ENCODE results near the gene CREB1.

The CREB1 gene

DNA sequence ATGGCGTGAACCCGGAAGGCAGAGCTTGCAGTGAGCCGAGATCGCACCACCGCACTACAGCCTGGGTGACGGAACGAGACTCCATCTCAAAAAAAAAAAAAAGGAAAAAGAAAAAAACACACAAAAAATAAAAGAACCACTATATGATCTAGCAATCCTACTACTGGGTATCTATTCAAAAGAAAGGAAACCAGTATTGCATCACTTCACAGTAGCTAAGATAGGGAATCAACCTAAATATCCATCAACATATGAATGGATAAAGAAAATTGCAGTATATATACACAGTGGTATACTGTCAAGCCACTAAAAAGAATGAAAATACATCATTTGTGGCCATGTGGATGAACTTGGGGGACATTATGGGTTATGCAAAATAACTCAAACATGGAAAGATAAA, 57.5 kb downstream of the CREB1 start:
- H3K27ac ChIP-seq: no peak overlapping the region
- H3K4me3 ChIP-seq (ENCODE audit: low read depth in 1 of 2, low read length in 1 of 2): no peak overlapping the region
- peaks cover 54% of the 10 kb centered on the region for H3K36me3 ChIP-seq
- H3K4me1 ChIP-seq (ENCODE audit: control insufficient read depth in 1 of 2, insufficient read depth in 1 of 2, low read depth in 1 of 2, low read length in 1 of 2): no peaks in the 10 kb centered on the region
- no peaks in the 10 kb centered on the region for H3K9me3 ChIP-seq
- no peaks in the 10 kb centered on the region for H3K27me3 ChIP-seq
- TF ChIP-seq, protein P1, sequence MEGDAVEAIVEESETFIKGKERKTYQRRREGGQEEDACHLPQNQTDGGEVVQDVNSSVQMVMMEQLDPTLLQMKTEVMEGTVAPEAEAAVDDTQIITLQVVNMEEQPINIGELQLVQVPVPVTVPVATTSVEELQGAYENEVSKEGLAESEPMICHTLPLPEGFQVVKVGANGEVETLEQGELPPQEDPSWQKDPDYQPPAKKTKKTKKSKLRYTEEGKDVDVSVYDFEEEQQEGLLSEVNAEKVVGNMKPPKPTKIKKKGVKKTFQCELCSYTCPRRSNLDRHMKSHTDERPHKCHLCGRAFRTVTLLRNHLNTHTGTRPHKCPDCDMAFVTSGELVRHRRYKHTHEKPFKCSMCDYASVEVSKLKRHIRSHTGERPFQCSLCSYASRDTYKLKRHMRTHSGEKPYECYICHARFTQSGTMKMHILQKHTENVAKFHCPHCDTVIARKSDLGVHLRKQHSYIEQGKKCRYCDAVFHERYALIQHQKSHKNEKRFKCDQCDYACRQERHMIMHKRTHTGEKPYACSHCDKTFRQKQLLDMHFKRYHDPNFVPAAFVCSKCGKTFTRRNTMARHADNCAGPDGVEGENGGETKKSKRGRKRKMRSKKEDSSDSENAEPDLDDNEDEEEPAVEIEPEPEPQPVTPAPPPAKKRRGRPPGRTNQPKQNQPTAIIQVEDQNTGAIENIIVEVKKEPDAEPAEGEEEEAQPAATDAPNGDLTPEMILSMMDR (IDR thresholded peaks at IDR 0.05): no peak

DNA sequence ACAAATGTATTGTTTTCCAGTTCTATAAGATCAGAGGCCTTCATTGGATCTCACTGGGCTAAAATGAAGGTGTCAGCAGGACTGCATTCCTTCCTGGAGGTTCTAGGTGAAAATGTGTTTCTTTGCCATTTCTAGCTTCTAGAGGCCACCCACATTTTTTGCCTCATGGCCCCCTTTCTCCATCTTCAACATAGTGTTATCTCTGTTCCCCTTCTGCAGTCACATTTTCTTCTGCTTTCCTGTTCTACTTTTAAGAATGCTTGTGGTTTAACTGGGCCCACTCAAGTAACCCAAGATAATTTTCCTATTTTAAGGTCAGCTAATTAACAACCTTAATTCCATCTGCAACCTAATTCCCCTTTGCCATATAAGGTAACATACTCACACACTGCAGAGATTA, 59.4 kb downstream of the CREB1 start:
- H3K27ac ChIP-seq: peak overlapping the region; percentile 13
- H3K4me3 ChIP-seq (ENCODE audit: low read depth in 1 of 2, low read length in 1 of 2): no peak overlapping the region
- peaks cover under 1 to 5% of the 10 kb centered on the region in 2 experiments for H3K4me1 ChIP-seq (ENCODE audit: control insufficient read depth in 1 of 2, insufficient read depth in 1 of 2, low read depth in 1 of 2, low read length in 1 of 2)
- H3K9me3 ChIP-seq: no peaks in the 10 kb centered on the region
- peaks cover 45% of the 10 kb centered on the region for H3K36me3 ChIP-seq
- TF ChIP-seq, protein P1 (IDR thresholded peaks at IDR 0.05): no peak
- H3K27me3 ChIP-seq: no peaks in the 10 kb centered on the region

DNA sequence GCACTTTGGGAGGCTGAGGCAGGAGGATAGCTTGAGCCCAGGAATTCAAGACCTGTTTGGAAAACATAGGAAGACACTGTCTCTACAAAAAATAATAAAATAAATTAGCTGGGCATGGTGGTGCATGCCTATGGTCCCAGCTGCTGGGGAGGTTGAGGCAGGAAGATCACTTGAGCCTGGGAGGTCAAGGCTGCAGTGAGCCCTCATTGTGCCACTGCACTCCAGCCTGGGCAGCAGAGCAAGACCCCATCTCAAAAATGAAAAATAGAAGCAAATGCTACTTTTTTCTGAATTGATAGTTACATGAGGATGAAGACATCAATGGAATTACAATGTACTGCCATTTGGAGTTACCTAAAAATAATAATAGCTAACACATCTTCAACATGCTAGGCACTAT, 63.5 kb downstream of the CREB1 start:
- TF ChIP-seq, protein P1 (IDR thresholded peaks at IDR 0.05): no peak
- peaks cover 31 to 33% of the 10 kb centered on the region in 2 experiments for H3K4me1 ChIP-seq (ENCODE audit: control insufficient read depth in 1 of 2, insufficient read depth in 1 of 2, low read depth in 1 of 2, low read length in 1 of 2)
- no peak overlapping the region for H3K4me3 ChIP-seq (ENCODE audit: low read depth in 1 of 2, low read length in 1 of 2)
- no peak overlapping the region for H3K27ac ChIP-seq
- H3K9me3 ChIP-seq: no peaks in the 10 kb centered on the region
- no peaks in the 10 kb centered on the region for H3K27me3 ChIP-seq
- peaks cover 20% of the 10 kb centered on the region for H3K36me3 ChIP-seq

DNA sequence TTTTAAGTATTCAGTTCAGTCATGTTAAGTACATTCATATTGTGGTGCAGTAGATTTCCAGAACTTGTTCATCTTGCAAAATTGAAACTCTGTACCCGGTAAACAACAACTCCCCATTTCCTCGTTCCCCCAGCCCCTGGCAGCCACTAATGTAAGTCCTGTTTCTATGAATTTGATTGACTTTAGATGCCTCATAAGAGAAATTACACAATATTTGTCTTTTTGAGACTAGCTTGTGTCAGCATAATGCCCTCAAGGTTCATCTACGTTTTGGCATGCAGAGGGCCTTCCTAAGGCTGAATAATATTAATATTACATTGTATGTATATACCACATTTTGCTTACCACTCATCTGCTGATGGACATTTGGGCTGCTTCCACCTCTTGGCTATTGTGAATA, 64.5 kb downstream of the CREB1 start:
- H3K4me1 ChIP-seq (ENCODE audit: control insufficient read depth in 1 of 2, insufficient read depth in 1 of 2, low read depth in 1 of 2, low read length in 1 of 2): peaks cover 41 to 43% of the 10 kb centered on the region in 2 experiments
- H3K27ac ChIP-seq: peak overlapping the region; percentile 60
- H3K27me3 ChIP-seq: no peaks in the 10 kb centered on the region
- peaks cover 16% of the 10 kb centered on the region for H3K36me3 ChIP-seq
- H3K4me3 ChIP-seq (ENCODE audit: low read depth in 1 of 2, low read length in 1 of 2): no peak overlapping the region
- TF ChIP-seq, protein P1 (IDR thresholded peaks at IDR 0.05): no peak
- no peaks in the 10 kb centered on the region for H3K9me3 ChIP-seq

DNA sequence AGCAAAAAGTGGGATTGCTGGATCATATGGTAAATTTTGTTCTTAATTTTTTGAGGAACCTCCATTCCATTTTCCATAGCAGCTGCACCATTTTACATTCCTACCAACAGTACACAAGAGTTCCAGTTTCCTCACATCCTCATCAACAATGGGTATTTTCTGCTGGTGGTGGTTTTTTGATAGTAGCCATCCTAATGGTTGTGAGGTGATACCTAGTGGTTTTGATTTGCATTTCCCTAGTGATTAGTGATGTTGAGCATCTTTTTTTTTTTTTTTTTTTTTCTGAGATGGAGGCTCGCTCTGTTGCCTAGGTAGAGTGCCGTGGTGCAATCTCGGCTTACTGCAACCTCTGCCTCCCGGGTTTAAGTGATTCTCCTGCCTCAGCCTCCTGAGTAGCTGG, 65.0 kb downstream of the CREB1 start:
- H3K27ac ChIP-seq: peak overlapping the region; percentile 60
- H3K9me3 ChIP-seq: no peaks in the 10 kb centered on the region
- TF ChIP-seq, protein P1 (IDR thresholded peaks at IDR 0.05): no peak
- no peaks in the 10 kb centered on the region for H3K27me3 ChIP-seq
- H3K4me3 ChIP-seq (ENCODE audit: low read depth in 1 of 2, low read length in 1 of 2): no peak overlapping the region
- peaks cover 12% of the 10 kb centered on the region for H3K36me3 ChIP-seq
- peaks cover 45 to 48% of the 10 kb centered on the region in 2 experiments for H3K4me1 ChIP-seq (ENCODE audit: control insufficient read depth in 1 of 2, insufficient read depth in 1 of 2, low read depth in 1 of 2, low read length in 1 of 2)

DNA sequence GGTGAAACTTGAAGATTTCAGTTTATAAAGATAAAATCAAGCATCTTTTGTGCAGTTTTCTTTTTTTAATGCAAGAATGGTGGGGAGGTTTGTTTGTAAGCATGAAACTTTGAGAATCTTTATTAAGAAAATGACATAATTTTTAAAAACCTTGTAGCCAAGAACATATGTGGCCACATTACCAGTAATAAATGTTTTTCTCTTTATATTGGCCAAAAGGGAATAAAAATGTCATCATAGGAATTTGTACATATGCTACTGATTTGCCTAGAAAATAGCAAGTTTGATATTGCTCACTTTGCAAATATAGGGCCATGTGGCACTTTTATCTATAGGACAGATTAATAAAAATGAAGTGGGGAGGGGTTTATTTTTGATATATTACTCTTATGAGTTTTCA, 69.9 kb downstream of the CREB1 start:
- Histone ChIP-seq H3K27ac (peak overlapping the region; percentile 81), H3K4me1 (ENCODE audit: control insufficient read depth in 1 of 2, insufficient read depth in 1 of 2, low read depth in 1 of 2, low read length in 1 of 2) (peaks cover 51 to 59% of the 10 kb centered on the region in 2 experiments), H3K36me3 (no peaks in the 10 kb centered on the region), H3K9me3 (no peaks in the 10 kb centered on the region), H3K4me3 (ENCODE audit: low read depth in 1 of 2, low read length in 1 of 2) (no peak overlapping the region), H3K27me3 (no peaks in the 10 kb centered on the region)
- TF ChIP-seq, protein P1 (IDR thresholded peaks at IDR 0.05): no peak

All from neutrophil (primary cell).